ENCODE data around the gene SWAP70. TPM values are rescaled to one million over a fixed set of nuclear protein-coding genes. Genes with fewer than 3 reads are reported as not detected.

The SWAP70 gene
- total RNA-seq, 1 donor from 2014 or later: 8.4 TPM

DNA sequence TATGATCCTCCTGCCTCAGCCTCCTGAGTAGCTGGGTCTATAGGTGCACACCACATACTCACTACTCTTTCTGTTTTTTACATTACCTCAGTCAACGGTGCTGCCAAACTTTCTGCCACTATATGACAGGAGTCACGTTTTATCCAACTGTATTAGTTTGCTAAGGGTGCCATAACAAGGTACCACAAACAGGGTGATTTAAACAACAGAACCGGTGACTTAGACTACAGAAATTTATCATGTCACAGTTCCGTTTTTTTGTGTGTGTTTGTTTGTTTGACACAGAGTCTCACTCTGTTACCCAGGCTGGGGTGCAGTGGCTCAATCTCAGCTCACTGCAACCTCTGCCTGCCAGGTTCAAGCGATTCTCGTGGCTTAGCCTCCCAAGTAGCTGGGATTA lies 6.3 kb upstream of the SWAP70 start:
- intact Hi-C loops (cut with micrococcal nuclease): no loop called here
- Mint-ChIP-seq H3K36me3 (ENCODE audit: low read depth) (no peaks in the 10 kb centered on the region), H3K27ac (no peak overlapping the region), H3K4me3 (ENCODE audit: low read depth) (no peak overlapping the region), H3K4me1 (ENCODE audit: low read depth) (peaks cover 7% of the 10 kb centered on the region), H3K9me3 (no peaks in the 10 kb centered on the region), H3K27me3 (ENCODE audit: low read depth) (peaks cover 21% of the 10 kb centered on the region)
- no peak for DNase-seq (ENCODE audit: low spot score)

DNA sequence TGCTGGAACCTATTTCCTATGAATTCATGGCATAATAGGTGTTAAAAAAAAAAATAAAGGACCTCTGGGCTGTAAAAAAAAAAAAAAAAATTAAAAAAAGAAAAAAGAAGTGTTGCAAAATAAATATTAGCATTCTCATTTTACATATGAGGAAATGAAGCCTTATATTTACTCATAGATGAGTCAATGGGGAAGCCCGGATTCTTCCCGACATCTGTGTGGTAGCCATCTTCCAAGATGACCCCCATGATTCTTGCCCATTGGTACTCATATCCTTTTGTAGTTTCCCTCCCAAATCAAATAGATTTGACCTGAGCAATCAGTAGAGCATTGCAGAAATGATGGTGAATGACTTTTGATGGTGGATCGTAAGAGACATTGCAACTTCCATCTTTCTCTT lies 3.0 kb upstream of the SWAP70 start:
- no peak for DNase-seq (ENCODE audit: low spot score)
- intact Hi-C loops (cut with micrococcal nuclease): no loop called here

DNA sequence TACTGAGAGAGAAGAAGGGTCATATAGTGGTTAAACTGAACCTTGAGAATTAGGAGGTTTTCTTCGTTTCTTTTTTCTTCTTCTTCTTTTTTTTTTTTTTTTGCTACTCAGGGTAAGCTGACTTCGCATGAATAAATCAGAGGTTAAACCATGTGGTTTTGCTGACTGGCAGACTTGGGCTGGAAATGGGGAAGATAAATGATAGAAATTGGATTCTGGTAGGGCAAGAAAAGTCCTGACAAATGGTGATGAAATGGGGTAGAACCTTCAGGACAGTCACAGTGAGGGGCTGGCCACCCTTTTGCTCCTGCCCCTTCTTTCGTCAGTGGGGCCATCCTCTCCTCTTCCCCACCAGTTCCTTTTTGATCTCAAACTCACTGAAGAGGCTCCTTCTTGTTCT lies 1.6 kb upstream of the SWAP70 start:
- H3K36me3 Mint-ChIP-seq (ENCODE audit: low read depth): peaks cover 17% of the 10 kb centered on the region
- peaks cover 16% of the 10 kb centered on the region for H3K9me3 Mint-ChIP-seq

More for the DNA sequence above, 3.0 kb upstream of the SWAP70 start:
- Mint-ChIP-seq H3K27me3 (ENCODE audit: low read depth) (peaks cover 35% of the 10 kb centered on the region), H3K36me3 (ENCODE audit: low read depth) (peaks cover 8% of the 10 kb centered on the region), H3K4me3 (ENCODE audit: low read depth) (no peak overlapping the region), H3K27ac (no peak overlapping the region), H3K4me1 (ENCODE audit: low read depth) (peaks cover 18% of the 10 kb centered on the region), H3K9me3 (peaks cover 9% of the 10 kb centered on the region)

DNA sequence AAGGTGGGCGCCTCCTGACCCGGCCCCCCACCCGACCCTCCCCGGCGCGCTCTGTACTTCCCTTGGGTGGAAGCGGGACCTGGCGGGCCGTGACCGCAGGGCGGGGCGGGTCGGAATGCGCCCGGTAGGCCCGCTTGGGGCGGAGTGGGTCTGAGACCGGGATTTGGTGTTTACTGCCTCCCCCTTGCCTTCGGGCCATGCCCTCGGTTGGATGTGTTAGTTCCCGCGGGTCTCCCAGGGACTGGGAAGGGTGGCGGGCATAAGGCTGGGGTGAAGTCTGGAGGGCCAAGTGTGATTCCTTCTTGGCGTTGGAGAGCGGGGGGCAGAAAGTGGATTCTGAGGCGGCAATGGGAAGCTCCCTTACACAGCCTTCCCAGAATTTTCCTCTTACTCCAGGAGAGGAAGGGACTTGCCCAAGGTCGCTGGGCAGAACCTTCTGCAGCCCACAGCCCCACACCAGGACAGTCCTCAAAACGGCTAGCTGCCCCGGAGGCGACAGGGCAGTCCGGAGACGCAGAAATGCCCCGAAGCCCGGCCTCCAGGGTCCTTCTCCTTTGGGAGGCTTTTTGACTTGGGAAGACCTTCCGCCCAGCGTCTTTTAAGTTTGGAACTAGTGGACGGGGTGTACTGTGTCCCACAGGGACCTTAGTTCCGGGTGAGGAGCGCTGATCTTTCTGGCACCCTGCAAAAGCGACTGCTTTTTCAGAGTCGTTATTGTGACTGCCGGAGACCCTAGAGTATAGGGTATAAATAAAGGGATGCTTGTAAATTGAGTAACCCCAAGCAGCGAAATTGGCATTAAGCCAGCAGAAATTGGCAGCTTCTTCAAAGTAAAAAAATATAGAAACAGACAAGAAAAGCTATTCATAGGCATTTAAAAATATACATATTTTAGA lies 647 bp downstream of the SWAP70 start:
- intact Hi-C loops (cut with micrococcal nuclease): loop anchor here (5.0 kb wide), 1 partner anchor 83 kb away; no protein-coding TSS in a partner anchor
- Mint-ChIP-seq H3K4me1 (ENCODE audit: low read depth) (peaks cover 18% of the 10 kb centered on the region), H3K9me3 (peaks cover 16% of the 10 kb centered on the region), H3K27ac (no peak overlapping the region), H3K4me3 (ENCODE audit: low read depth) (peak overlapping the region; percentile 86), H3K27me3 (ENCODE audit: low read depth) (peaks cover 36% of the 10 kb centered on the region), H3K36me3 (ENCODE audit: low read depth) (peaks cover 17% of the 10 kb centered on the region)
- DNase-seq (ENCODE audit: low spot score): no peak

More for the DNA sequence above, 1.6 kb upstream of the SWAP70 start:
- H3K4me3 Mint-ChIP-seq (ENCODE audit: low read depth): peak overlapping the region; percentile 40
- peaks cover 35% of the 10 kb centered on the region for H3K27me3 Mint-ChIP-seq (ENCODE audit: low read depth)
- H3K4me1 Mint-ChIP-seq (ENCODE audit: low read depth): peaks cover 18% of the 10 kb centered on the region
- no peak for DNase-seq (ENCODE audit: low spot score)
- intact Hi-C loops (cut with micrococcal nuclease): loop anchor here (2.0 kb wide), 1 partner anchor 47 kb away; no protein-coding TSS in a partner anchor
- no peak overlapping the region for H3K27ac Mint-ChIP-seq

DNA sequence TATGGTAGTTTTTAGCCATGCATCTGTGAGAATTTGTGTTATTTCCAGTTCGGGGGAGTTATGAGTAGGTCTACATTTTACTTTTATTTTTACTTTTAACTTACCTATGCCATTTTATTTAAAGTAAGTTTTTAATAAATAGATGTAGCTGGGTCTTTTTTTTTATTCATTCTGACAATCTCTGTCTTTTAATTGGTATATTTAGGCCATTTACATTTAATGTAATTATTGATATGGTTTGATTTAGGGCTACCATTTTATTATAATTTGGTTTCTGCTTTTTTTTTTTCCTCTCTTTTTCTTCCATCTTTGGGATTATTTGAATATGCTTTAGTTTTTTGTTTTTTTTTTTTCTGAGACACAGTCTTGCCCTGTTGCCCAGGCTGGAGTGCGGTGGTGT lies 1.9 kb downstream of the SWAP70 start:
- Mint-ChIP-seq H3K4me3 (ENCODE audit: low read depth) (peak overlapping the region; percentile 48), H3K36me3 (ENCODE audit: low read depth) (peaks cover 17% of the 10 kb centered on the region), H3K27me3 (ENCODE audit: low read depth) (peaks cover 32% of the 10 kb centered on the region), H3K9me3 (peaks cover 16% of the 10 kb centered on the region), H3K27ac (no peak overlapping the region), H3K4me1 (ENCODE audit: low read depth) (peaks cover 18% of the 10 kb centered on the region)
- DNase-seq (ENCODE audit: low spot score): no peak
- intact Hi-C loops (cut with micrococcal nuclease): loop anchor here (5.0 kb wide), 1 partner anchor 82 kb away; no protein-coding TSS in a partner anchor

DNA sequence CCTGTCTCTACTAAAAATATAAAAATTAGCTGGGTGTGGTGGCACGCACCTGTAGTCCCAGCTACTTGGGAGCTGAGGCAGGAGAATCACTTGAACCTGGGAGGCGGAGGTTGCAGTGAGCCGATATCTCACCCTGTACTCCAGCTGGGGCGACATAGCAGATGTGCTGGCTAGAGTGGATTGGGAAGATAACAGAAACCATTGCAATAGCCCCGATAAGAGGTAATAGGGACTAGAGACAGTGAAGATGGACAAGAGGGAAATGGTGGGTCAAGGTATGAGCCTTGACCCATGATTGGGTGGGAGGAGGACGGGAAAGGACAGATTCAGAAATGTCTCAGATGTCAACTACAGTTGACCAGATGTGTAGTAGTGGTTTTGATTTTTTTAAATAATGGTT lies 6.1 kb downstream of the SWAP70 start:
- Mint-ChIP-seq H3K9me3 (peaks cover 16% of the 10 kb centered on the region), H3K36me3 (ENCODE audit: low read depth) (peaks cover 17% of the 10 kb centered on the region), H3K4me3 (ENCODE audit: low read depth) (no peak overlapping the region), H3K27me3 (ENCODE audit: low read depth) (peaks cover 9% of the 10 kb centered on the region), H3K4me1 (ENCODE audit: low read depth) (peaks cover 3% of the 10 kb centered on the region), H3K27ac (no peak overlapping the region)
- intact Hi-C loops (cut with micrococcal nuclease): loop anchor here (5.0 kb wide), 1 partner anchor 77 kb away; no protein-coding TSS in a partner anchor
- DNase-seq (ENCODE audit: low spot score): no peak

DNA sequence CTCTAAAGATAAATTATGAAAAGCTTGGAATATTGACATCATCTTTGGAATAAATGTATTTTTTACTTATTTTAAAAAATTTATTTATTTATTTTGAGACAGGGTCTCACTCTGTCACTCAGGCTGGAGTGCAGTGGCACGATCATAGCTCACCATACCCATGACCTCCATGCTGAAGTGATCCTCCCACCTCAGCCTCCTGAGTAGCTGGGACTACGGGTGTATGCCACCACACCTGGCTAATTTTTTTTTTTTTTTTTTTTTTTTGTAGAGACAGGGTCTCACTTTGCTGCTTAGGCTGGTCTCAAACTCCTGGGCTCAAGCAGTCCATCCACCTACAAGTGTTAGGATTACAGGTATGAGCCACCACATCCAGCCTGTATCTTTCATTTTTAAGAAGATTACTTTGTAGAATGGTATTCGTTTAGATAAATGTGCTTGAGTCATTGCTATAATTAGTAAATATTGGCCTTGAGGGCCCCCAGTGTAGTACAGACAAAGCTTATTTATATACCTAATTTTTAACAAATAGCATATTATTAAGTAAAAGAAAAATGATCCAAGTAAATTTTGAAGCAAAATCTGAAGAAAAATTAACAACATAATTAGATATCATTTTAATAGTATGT lies 8.5 kb downstream of the SWAP70 start:
- Mint-ChIP-seq H3K9me3 (no peaks in the 10 kb centered on the region), H3K27ac (no peak overlapping the region), H3K4me1 (ENCODE audit: low read depth) (no peaks in the 10 kb centered on the region), H3K36me3 (ENCODE audit: low read depth) (no peaks in the 10 kb centered on the region), H3K27me3 (ENCODE audit: low read depth) (peaks cover 6% of the 10 kb centered on the region), H3K4me3 (ENCODE audit: low read depth) (no peak overlapping the region)
- intact Hi-C loops (cut with micrococcal nuclease): loop anchor here (2.0 kb wide), 1 partner anchor 16 kb away; no protein-coding TSS in a partner anchor
- no peak for DNase-seq (ENCODE audit: low spot score)

DNA sequence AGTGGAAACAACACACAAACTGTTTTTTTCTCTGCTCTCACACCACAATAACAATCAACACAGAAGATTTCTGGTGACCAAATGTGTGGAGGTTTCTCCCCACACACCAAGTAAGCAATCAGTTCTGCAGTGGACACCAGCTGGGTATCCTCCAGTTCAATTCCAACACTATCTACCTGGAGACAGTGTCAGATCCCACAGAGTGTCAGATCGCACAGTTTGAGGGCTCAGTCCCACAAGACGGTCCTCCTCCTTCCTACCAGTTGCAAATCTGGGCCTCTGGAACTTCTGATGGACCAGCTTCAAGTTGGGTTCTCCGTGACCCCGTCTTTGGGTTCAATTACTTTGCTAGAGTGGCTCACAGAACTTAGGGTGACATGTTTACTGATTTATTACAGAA lies 9.0 kb downstream of the SWAP70 start:
- no peak for DNase-seq (ENCODE audit: low spot score)
- intact Hi-C loops (cut with micrococcal nuclease): loop anchor here (2.0 kb wide), 1 partner anchor 16 kb away; no protein-coding TSS in a partner anchor
- no peaks in the 10 kb centered on the region for H3K4me1 Mint-ChIP-seq (ENCODE audit: low read depth)
- no peak overlapping the region for H3K4me3 Mint-ChIP-seq (ENCODE audit: low read depth)
- no peaks in the 10 kb centered on the region for H3K36me3 Mint-ChIP-seq (ENCODE audit: low read depth)
- no peak overlapping the region for H3K27ac Mint-ChIP-seq
- H3K9me3 Mint-ChIP-seq: no peaks in the 10 kb centered on the region
- peaks cover 6% of the 10 kb centered on the region for H3K27me3 Mint-ChIP-seq (ENCODE audit: low read depth)

DNA sequence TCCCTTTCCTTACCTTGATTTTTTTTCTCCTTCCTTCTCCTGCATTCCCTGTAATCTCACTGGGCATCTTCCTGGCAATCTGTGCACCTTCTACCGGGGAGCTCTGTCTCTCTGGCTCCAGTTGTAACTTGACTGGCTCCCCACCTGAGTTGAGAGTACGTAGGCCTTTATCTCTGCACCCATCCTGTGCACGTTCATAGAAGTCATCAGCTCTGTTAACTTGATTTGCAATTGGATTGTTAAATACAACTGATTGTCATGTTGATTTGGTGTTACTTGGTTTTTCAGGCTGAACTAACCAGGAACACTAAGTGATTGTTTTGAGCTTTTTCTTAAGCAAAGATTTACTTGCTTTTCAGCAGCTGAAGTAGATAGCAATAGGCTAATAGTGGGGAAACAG lies 11.8 kb downstream of the SWAP70 start:
- H3K27ac Mint-ChIP-seq: no peak overlapping the region
- intact Hi-C loops (cut with micrococcal nuclease): no loop called here
- H3K9me3 Mint-ChIP-seq: no peaks in the 10 kb centered on the region
- peaks cover 7% of the 10 kb centered on the region for H3K27me3 Mint-ChIP-seq (ENCODE audit: low read depth)
- no peak overlapping the region for H3K4me3 Mint-ChIP-seq (ENCODE audit: low read depth)
- no peaks in the 10 kb centered on the region for H3K36me3 Mint-ChIP-seq (ENCODE audit: low read depth)
- no peak for DNase-seq (ENCODE audit: low spot score)
- H3K4me1 Mint-ChIP-seq (ENCODE audit: low read depth): no peaks in the 10 kb centered on the region

DNA sequence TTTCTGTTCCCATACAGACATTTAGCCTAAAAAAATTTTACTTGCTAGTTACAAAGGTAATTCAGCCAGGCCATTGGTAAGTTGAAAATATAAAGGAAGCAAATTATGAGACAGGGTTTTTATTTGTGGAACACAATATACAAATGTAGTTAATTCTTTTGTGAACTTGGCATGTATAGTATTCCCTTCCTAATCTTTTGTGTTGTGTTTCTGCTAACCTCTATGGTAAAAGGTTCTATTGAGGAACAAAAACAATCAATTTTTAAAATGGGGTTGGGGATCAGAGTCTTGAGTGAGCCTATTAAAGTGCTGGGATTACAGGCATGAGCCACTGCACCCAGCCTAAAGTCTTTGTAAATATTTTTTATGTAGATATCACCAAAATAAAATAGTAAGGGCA lies 14.1 kb downstream of the SWAP70 start:
- Mint-ChIP-seq H3K36me3 (ENCODE audit: low read depth) (no peaks in the 10 kb centered on the region), H3K4me1 (ENCODE audit: low read depth) (no peaks in the 10 kb centered on the region), H3K27me3 (ENCODE audit: low read depth) (peaks cover 7% of the 10 kb centered on the region), H3K4me3 (ENCODE audit: low read depth) (no peak overlapping the region), H3K27ac (no peak overlapping the region), H3K9me3 (no peaks in the 10 kb centered on the region)
- intact Hi-C loops (cut with micrococcal nuclease): no loop called here
- DNase-seq (ENCODE audit: low spot score): no peak

DNA sequence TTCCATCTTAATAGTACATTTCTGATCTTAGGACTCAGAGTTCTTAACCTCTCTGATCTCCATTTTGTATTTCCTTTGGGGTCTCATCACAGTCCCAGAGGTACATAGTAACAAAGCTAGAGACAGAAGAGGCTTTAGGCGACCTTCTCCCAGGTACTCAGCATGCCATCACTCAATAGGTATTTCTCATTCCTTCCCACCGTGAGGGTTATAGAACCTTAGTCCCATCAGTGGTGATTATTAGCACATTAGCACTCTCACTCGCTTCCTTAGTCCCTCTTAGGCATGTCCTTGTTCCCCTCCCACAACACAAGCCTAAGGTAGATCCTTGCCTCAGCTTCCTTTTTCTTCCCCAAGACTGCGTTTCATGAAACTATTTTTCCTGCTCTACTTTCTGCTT lies 14.7 kb downstream of the SWAP70 start:
- peaks cover 7% of the 10 kb centered on the region for H3K27me3 Mint-ChIP-seq (ENCODE audit: low read depth)
- H3K9me3 Mint-ChIP-seq: no peaks in the 10 kb centered on the region
- H3K36me3 Mint-ChIP-seq (ENCODE audit: low read depth): no peaks in the 10 kb centered on the region
- no peak overlapping the region for H3K4me3 Mint-ChIP-seq (ENCODE audit: low read depth)
- DNase-seq (ENCODE audit: low spot score): no peak
- H3K27ac Mint-ChIP-seq: no peak overlapping the region
- intact Hi-C loops (cut with micrococcal nuclease): no loop called here
- H3K4me1 Mint-ChIP-seq (ENCODE audit: low read depth): no peaks in the 10 kb centered on the region

DNA sequence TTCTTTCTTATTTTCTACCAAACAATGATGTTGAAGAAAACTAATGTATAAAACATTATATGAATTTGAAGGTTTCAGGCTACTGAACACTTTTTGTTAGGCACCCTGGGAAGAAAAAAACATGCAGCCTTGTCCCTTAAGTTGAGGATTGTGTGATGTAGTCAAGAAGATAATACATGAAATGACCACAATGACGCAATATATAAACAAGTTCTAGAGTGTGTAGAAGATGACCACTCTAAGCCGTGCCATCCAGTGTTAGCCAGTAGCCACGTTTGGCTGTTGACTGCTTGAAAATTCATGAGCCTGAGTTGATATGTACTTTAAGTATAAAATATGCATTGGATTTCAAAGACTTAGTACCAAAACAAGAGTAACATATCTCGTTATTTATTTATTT lies 16.2 kb downstream of the SWAP70 start:
- no peak for DNase-seq (ENCODE audit: low spot score)
- H3K27me3 Mint-ChIP-seq (ENCODE audit: low read depth): peaks cover 7% of the 10 kb centered on the region
- no peaks in the 10 kb centered on the region for H3K4me1 Mint-ChIP-seq (ENCODE audit: low read depth)
- H3K4me3 Mint-ChIP-seq (ENCODE audit: low read depth): no peak overlapping the region
- H3K9me3 Mint-ChIP-seq: no peaks in the 10 kb centered on the region
- H3K27ac Mint-ChIP-seq: no peak overlapping the region
- intact Hi-C loops (cut with micrococcal nuclease): no loop called here
- H3K36me3 Mint-ChIP-seq (ENCODE audit: low read depth): no peaks in the 10 kb centered on the region

All from activated T-helper 2 cell treated with anti-CD3 and anti-CD28 coated beads, Interferon-gamma antibody, Interleukin-2, Interleukin-4, amounts not matched to agents 10 μg/mL and 5 μg/mL and 100 μg/mL, durations not matched to agents 14 hours and 24 hours and 36 hours (primary cell).